ENCODE results near the gene LCORL.
A peak's percentile ranks its signal among the peaks of the same experiment; 100 is the strongest.

LCORL gene

DNA sequence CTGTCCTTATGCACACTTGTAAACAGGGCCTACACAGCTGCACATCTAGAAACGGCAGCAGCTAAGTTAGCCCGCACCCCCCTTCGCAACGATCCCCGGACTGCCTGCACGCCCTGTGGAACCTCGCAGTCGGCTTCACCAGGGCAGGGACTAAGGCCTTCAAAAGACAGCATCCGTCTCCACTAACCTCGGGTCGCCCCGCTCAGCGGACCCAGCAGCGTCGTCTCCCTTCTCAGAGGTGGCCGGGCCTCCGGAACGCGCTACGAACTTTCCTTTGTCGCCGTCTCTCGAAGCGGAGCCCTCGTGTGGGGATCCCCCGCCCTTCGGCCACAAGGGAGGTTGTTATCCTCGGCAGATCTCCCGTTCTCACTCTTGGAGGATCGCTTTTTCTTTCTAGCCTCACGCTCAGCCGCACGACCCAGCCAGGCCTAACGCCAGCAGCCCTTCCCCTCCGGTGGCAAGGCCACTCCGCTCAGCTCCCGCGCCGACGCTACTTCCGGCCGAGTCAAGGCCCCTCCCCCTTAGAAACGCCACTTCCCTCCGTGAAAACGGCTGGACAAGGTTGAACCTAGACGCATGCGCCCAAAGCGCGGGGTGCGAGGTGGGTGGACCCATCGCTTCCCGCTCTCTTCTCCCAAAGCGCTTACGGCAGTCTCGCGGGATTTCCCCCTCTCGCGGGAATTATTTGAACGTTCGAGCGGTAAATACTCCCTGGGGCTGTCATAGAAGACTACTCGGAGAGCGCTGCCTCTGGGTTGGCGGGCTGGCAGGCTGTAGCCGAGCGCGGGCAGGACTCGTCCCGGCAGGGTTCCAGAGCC lies 211.1 kb downstream of the LCORL start, which contains the start of the genes DCAF16 and NCAPG:
Gene DCAF16, minus strand, starts transcription at position 498 of the 818 bp plus-strand sequence. CDS start 6,616 bp downstream, outside the sequence.
Gene NCAPG, plus strand, starts transcription at position 720 of the 818 bp plus-strand sequence. CDS start 99 bp downstream, outside the sequence.
- Histone ChIP-seq H3K4me1 (ENCODE audit: low read length) (peaks cover 32% of the 10 kb centered on the region), H3K4me2 (ENCODE audit: low read depth, low read length) (peak within 1 kb of the TSS; percentile 94), H3F3A (ENCODE audit: insufficient read depth, low read length) (peaks cover 13% of the 10 kb centered on the region), H3K9me3 (replicated peaks; ENCODE audit: insufficient read depth, low read length) (no peaks in the 10 kb centered on the region), H3K79me2 (ENCODE audit: low read length) (peaks cover 97% of the 10 kb centered on the region), H3K4me3 (ENCODE audit: low read length) (peak within 1 kb of the TSS; percentile 91), H2AFZ (ENCODE audit: low read length) (peak within 1 kb of the TSS; percentile 73), H3K9me2 (replicated peaks; ENCODE audit: insufficient read depth, low read length) (no peaks in the 10 kb centered on the region), H3K9ac (ENCODE audit: low read length) (peak within 1 kb of the TSS; percentile 96), H3K27ac (ENCODE audit: low read length) (peak within 1 kb of the TSS; percentile 95), H3K27me3 (replicated peaks; ENCODE audit: insufficient read depth, low read length) (no peaks in the 10 kb centered on the region), H3K36me3 (replicated peaks; ENCODE audit: insufficient read depth, low read length) (no peaks in the 10 kb centered on the region; the same call in 1 of the 2 replicates), H4K20me1 (ENCODE audit: insufficient read depth, low read length) (peaks cover 28% of the 10 kb centered on the region)
- TF ChIP-seq, protein P1, sequence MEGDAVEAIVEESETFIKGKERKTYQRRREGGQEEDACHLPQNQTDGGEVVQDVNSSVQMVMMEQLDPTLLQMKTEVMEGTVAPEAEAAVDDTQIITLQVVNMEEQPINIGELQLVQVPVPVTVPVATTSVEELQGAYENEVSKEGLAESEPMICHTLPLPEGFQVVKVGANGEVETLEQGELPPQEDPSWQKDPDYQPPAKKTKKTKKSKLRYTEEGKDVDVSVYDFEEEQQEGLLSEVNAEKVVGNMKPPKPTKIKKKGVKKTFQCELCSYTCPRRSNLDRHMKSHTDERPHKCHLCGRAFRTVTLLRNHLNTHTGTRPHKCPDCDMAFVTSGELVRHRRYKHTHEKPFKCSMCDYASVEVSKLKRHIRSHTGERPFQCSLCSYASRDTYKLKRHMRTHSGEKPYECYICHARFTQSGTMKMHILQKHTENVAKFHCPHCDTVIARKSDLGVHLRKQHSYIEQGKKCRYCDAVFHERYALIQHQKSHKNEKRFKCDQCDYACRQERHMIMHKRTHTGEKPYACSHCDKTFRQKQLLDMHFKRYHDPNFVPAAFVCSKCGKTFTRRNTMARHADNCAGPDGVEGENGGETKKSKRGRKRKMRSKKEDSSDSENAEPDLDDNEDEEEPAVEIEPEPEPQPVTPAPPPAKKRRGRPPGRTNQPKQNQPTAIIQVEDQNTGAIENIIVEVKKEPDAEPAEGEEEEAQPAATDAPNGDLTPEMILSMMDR (IDR thresholded peaks at IDR 0.05; ENCODE audit: low read length) = no peak
- TF ChIP-seq EZH2 (optimal IDR thresholded peaks at IDR 0.05; ENCODE audit: low read depth, low read length) = no peak
- no peak for TF ChIP-seq EZH2phosphoT487 (IDR thresholded peaks at IDR 0.05; ENCODE audit: low read length)
- DNase-seq = peak; percentile 99

DNA sequence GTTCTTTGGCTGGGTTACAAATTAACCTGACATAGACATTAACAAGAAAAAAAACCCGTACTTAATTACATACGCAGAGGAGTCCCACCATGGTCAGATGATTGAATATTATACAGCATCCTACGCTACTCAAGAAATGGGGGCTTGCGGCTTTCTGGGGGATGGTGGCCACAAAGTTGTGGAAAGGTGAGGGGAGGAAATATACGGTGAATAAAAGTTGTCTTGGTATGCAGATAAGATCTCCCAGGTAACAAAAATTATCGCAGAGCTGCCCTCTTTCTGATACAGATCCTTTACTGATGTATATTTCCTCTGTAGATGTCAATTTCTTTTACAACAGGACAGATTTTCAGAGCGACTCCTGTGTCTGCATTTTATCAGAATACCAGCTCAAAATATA lies 211.9 kb downstream of the LCORL start:
- H3K9me3 ChIP-seq (replicated peaks; ENCODE audit: insufficient read depth, low read length) = no peaks in the 10 kb centered on the region
- no peaks in the 10 kb centered on the region for H3K9me2 ChIP-seq (replicated peaks; ENCODE audit: insufficient read depth, low read length)
- TF ChIP-seq, protein P1 (IDR thresholded peaks at IDR 0.05; ENCODE audit: low read length) = no peak
- TF ChIP-seq EZH2 (optimal IDR thresholded peaks at IDR 0.05; ENCODE audit: low read depth, low read length) (no peak), EZH2phosphoT487 (IDR thresholded peaks at IDR 0.05; ENCODE audit: low read length) (no peak)
- H3K27me3 ChIP-seq (replicated peaks; ENCODE audit: insufficient read depth, low read length) = no peaks in the 10 kb centered on the region
- H3K36me3 ChIP-seq (replicated peaks; ENCODE audit: insufficient read depth, low read length) = no peaks in the 10 kb centered on the region; the same call in 1 of the 2 replicates
- peak overlapping the region; percentile 96 for H3K9ac ChIP-seq (ENCODE audit: low read length)
- H3K4me1 ChIP-seq (ENCODE audit: low read length) = peaks cover 32% of the 10 kb centered on the region
- H3K4me2 ChIP-seq (ENCODE audit: low read depth, low read length) = peak overlapping the region; percentile 94
- H3F3A ChIP-seq (ENCODE audit: insufficient read depth, low read length) = peaks cover 13% of the 10 kb centered on the region
- DNase-seq = no peak
- H3K4me3 ChIP-seq (ENCODE audit: low read length) = peak overlapping the region; percentile 91
- H3K79me2 ChIP-seq (ENCODE audit: low read length) = peaks cover 97% of the 10 kb centered on the region
- H2AFZ ChIP-seq (ENCODE audit: low read length) = no peak overlapping the region
- peaks cover 30% of the 10 kb centered on the region for H4K20me1 ChIP-seq (ENCODE audit: insufficient read depth, low read length)
- peak overlapping the region; percentile 95 for H3K27ac ChIP-seq (ENCODE audit: low read length)

DNA sequence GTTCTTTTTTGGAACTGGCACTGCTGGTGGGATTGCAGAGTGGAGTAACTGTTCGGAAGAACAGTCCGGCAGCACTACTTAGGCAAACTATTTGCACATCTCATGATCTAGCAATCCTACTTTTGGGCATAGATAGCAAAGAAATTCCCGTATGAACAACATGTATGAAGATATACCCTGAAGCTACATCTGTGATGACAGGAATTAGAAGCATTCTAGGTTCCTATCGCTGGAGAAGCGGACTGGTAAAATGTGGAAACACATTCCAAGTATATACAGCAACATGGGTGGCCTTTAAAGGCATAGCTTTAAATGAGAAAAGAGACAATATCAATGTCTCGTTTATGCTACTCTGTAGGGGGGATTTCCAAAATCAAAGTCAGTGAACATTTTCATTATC lies 214.1 kb downstream of the LCORL start:
- Histone ChIP-seq H3K4me1 (ENCODE audit: low read length) (peaks cover 22% of the 10 kb centered on the region), H3K36me3 (replicated peaks; ENCODE audit: insufficient read depth, low read length) (peaks cover 14% of the 10 kb centered on the region; the same call in 1 of the 2 replicates), H3K9me3 (replicated peaks; ENCODE audit: insufficient read depth, low read length) (no peaks in the 10 kb centered on the region), H3K4me3 (ENCODE audit: low read length) (peak overlapping the region; percentile 91), H3F3A (ENCODE audit: insufficient read depth, low read length) (peaks cover 13% of the 10 kb centered on the region), H3K27ac (ENCODE audit: low read length) (no peak overlapping the region), H4K20me1 (ENCODE audit: insufficient read depth, low read length) (peaks cover 30% of the 10 kb centered on the region), H2AFZ (ENCODE audit: low read length) (no peak overlapping the region), H3K27me3 (replicated peaks; ENCODE audit: insufficient read depth, low read length) (no peaks in the 10 kb centered on the region), H3K9ac (ENCODE audit: low read length) (no peak overlapping the region; the same call in 1 of the 2 replicates), H3K9me2 (replicated peaks; ENCODE audit: insufficient read depth, low read length) (no peaks in the 10 kb centered on the region), H3K4me2 (ENCODE audit: low read depth, low read length) (peak overlapping the region; percentile 94), H3K79me2 (ENCODE audit: low read length) (peaks cover 96% of the 10 kb centered on the region)
- DNase-seq = no peak
- TF ChIP-seq, protein P1 (IDR thresholded peaks at IDR 0.05; ENCODE audit: low read length) = no peak
- no peak for TF ChIP-seq EZH2phosphoT487 (IDR thresholded peaks at IDR 0.05; ENCODE audit: low read length)
- TF ChIP-seq EZH2 (optimal IDR thresholded peaks at IDR 0.05; ENCODE audit: low read depth, low read length) = no peak

Measured in MM.1S (cell line).